WI38 (cell line): ENCODE measurements around the gene COL4A1.
"Not testable (repeated sequence)": the region's sequence is repeated elsewhere in the genome, so short reads cannot be mapped to it uniquely, and the experiment has no call there.

Experiments used
- H3K4me3 ChIP-seq: 2 replicates; pipeline ENCODE4 v1.5.1; 2011; ENCODE audit warnings: low read depth, mild to moderate bottlenecking, control low read depth, low read length
- TF ChIP-seq, protein P1 (sequence below): IDR thresholded peaks from 2 replicates; pipeline ENCODE4 v1.5.1; 2012; ENCODE audit warnings: low read depth, mild to moderate bottlenecking, control low read depth, low read length

COL4A1 gene

DNA sequence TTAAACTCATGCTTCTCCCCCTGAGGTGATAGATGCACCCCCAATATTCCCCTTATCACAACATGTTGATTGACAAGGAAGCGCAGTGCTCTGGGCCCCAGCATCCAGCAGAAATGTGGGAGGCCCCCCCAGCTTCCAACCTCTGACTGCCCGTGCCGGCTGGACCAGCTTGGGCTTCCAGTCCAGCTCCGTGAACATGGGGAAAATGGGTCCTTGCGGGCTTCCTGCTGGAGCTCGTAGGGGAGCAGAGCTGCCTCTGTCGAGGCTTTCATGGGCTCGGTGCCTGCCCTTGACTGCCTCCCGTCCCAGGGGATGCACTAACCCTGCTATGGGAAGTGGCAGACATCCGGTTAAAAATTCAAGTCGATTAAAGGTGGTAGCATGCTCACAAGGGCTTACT is 188.9 kb downstream of the COL4A1 start:
- no peak overlapping the region for H3K4me3 ChIP-seq
- TF ChIP-seq, protein P1, sequence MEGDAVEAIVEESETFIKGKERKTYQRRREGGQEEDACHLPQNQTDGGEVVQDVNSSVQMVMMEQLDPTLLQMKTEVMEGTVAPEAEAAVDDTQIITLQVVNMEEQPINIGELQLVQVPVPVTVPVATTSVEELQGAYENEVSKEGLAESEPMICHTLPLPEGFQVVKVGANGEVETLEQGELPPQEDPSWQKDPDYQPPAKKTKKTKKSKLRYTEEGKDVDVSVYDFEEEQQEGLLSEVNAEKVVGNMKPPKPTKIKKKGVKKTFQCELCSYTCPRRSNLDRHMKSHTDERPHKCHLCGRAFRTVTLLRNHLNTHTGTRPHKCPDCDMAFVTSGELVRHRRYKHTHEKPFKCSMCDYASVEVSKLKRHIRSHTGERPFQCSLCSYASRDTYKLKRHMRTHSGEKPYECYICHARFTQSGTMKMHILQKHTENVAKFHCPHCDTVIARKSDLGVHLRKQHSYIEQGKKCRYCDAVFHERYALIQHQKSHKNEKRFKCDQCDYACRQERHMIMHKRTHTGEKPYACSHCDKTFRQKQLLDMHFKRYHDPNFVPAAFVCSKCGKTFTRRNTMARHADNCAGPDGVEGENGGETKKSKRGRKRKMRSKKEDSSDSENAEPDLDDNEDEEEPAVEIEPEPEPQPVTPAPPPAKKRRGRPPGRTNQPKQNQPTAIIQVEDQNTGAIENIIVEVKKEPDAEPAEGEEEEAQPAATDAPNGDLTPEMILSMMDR = no peak

DNA sequence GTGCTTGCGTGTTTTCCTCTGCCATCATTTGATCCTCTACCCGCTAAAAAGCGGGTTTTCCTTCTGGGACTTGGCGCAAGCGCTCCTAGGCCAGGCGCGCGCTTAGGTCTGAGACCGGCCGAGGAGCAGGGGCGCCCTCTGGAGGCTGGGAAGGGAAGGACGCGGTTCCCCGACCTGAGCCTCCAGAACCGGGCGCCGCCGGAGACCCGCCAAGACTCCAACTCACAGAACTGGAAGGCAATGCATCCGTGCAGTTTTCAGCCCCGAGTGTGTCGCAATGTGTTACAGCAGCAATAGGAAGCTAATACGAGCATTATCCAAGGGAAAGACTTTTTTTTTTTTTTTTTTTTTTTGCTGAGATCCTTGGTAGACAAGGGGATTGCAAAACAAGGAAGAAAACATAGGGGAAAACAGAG is 190.9 kb downstream of the COL4A1 start:
- TF ChIP-seq, protein P1 = peak; percentile 71
- H3K4me3 ChIP-seq = no peak overlapping the region

DNA sequence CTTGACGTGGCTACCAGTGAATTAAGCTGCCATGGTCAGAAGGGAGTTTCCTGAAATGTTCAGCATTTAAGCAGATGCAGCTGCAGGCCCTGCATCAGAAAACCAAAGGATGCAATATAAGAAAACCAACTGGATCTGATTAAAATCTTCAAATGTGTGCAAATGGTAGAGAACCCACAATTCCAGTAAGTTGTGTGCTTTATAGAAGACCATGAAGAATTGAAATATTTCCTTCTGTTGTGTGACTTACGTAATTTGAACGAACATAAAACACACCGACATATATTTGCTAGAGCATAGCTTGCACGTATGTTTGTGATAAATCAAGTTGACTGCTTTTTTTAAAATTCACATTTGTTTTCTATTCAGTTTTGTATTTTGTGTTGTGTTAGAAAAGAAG is 191.4 kb downstream of the COL4A1 start:
- no peak overlapping the region for H3K4me3 ChIP-seq
- TF ChIP-seq, protein P1 = no peak

DNA sequence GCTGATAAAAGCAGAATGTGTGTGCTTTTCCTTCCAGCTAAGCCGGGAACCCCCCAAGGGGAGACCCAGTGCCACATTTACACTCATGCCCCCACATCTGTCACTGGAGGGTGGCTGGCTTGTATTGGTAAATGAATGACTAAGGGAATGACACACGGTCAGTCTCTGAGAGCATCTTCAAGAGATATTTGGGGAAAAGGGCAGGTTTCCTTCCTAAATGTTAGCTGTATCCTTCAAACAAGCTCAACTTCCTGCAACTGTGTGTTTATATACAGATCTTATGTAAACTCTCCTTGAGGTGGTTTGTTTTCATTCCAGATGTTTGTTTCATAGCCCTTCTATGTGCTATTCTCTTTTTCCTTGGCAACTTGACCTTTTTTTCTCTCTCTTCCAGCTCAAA is 192.6 kb downstream of the COL4A1 start:
- TF ChIP-seq, protein P1 = no peak
- no peak overlapping the region for H3K4me3 ChIP-seq

DNA sequence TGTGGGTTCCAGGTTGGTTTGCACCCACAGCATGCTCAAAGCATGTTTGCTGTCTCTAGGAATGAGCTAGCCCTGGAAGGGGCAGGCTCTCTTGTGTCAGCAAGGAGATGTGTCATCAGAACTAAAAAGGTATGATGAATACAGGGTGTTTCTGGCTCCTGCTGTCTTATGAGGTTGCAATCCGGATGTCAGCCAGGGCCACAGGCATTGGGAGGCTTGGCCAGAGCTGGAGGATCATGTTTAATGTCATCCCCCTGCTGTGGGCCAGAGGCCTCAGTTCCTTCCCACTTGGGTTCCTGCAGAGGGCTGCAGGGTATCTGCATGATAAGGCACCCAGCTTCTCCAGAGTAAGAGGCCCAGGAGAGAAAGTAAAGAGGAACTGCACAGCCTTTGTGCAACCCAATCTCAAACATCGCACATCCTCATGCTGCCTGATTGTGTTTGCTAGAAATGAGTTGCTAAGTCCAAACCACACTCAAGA is 193.6 kb downstream of the COL4A1 start:
- TF ChIP-seq, protein P1 = no peak
- no peak overlapping the region for H3K4me3 ChIP-seq

DNA sequence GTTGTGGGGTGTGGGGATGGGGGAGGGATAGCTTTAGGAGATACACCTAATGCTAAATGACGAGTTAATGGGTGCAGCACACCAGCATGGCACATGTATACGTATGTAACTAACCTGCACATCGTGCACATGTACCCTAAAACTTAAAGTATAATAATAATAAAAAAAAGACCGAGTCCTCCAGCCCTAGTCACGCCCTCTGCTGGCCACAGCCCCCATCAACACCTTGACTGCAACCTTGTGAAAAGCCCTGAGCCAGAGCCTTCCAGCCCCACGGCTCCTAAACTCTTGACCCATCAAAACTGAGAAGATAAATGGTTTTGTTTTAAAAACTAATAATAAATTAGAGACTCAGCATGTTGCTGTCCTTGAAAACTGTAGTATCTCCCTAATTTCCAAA is 194.6 kb downstream of the COL4A1 start:
- TF ChIP-seq, protein P1 = peak; percentile 21; the same call in 1 of the 2 replicates

DNA sequence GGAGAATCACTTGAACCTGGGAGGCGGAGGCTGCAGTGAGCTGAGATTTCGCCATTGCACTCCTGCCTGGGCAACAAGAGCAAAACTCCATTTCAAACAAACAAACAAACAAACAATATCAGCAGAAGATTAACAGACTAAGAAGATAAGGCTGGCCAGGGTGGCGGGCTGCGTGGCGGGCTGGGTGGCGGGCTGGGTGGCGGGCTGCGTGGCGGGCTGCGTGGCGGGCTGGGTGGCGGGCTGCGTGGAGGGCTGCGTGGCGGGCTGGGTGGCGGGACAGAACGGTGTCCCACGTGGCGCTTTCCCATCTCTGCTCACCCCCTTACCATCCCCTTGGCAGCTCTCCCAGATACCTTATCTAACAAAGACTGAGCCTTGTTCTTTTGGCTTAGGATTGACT is 196.2 kb downstream of the COL4A1 start:
- H3K4me3 ChIP-seq = no peak overlapping the region
- TF ChIP-seq, protein P1 = no peak

More for the DNA sequence above, 194.6 kb downstream of the COL4A1 start:
- not testable (repeated sequence) for H3K4me3 ChIP-seq
